Fibroblast of skin of abdomen (primary cell): ENCODE measurements around the gene HDHD3.
"Not testable (repeated sequence)": the region's sequence is repeated elsewhere in the genome, so short reads cannot be mapped to it uniquely, and the experiment has no call there.

Experiments used
- DNase-seq: peaks from one replicate; pipeline ENCODE4 v3.0.0-alpha.2; 2013

HDHD3 gene

DNA sequence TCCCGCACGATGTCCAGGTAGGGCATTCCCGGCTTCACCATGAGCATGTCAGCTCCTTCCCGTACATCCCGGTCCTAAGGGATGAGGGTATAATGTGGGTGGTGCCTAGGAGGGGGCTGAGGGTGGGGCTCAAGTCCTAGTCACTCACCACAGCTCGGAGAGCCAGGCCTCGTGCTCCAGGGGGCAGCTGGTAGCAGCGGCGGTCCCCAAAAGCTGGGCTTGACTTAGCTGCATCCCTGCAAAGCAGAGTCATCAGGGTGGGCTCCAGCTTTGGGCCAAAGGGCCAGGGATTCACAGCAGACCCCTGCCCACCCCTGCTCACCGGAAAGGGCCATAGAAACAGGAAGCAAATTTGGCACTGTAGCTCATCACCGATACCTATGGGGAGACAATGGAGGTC, 12.7 kb upstream of the HDHD3 start:
- no peak for DNase-seq

DNA sequence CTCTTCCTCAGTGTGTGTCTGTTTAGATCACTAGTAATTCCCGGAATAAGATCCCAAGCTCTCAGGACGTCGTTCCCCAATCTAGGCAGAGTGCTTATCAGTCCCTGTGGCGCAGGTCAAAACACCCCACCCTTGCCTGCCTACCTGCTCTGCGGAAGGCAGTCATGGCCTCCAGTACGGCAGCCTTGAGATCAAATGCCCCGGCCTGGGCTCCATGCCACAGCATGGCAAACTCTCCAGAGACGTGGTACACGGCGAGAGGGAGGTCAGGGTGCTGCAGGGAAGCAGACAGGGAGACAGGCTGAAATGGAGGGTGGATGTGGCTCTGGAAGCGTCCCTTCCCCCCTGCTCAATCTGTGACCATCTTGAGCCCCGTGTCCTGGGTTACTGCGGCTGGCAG, 12.0 kb upstream of the HDHD3 start:
- no peak for DNase-seq

DNA sequence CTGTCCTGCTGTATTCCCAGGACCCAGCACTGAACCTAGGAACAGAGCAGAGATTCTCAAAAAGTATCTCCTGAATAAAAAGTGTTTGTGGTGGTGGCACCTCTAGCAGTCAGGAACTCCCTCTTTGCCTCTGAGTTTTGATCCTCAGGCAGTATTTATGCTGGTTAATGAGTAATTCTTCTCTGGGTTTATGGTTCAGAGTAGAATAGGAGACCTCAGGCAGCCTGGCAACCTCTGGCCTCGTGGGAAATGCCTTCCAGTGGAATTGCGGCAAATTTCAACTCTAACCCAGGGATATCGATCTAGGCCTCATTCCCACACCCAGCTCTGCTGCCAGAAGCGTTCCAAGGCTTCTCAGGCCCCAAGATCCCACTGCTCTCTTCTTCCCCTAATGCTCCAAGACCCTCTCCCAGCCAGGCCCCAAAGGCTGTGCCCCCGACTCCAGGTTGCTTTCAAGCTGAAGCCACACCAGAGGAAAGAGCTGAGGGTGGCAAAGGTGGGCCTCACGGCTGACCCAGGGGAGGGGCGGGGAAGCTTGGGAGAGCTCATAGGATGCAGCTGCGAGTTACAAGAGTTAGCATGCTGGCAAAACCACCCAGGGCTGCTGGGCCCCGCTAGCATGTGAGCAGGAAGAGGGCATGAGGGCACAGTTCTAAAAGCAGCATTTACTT, 10.9 kb upstream of the HDHD3 start:
- DNase-seq, result no peak

DNA sequence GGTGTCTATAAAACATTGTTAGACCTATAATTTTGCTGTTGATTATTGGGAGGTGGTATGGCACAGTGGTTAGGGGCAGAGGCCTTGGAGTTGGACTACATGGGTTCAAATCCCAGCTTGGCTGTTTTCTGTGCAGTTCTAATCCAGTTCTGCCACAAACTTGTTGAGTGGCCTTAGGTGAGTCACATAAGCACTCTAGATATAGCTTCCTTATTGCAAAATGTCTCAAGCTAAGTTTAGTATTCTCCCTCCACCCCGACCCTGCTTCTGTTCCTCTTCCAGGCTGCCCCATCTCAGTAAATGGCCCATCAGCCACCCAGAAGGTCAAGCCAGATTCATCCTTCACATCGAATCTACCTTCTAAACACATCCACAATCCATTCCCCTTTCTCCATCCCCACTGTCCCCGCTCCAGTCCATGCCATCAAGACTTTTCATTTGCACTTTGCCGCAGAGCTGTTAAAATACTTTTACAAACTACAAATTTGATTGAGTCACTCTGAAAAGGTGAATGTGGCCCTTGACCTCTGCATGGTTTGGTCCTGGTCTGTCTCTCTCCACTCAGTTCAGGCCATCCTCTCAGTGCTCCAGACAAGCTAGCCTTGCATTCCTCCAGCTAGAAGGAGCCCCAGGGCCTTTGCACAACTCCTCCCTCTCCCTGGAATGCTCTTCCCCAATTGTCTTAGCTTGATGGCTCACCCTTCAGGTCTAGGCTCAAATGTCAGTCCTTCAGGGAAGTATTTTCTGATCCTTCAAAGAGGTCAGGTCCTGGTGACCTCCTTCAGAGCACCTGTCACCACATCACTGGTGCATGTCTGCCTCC, 10.0 kb upstream of the HDHD3 start:
- no peak for DNase-seq

DNA sequence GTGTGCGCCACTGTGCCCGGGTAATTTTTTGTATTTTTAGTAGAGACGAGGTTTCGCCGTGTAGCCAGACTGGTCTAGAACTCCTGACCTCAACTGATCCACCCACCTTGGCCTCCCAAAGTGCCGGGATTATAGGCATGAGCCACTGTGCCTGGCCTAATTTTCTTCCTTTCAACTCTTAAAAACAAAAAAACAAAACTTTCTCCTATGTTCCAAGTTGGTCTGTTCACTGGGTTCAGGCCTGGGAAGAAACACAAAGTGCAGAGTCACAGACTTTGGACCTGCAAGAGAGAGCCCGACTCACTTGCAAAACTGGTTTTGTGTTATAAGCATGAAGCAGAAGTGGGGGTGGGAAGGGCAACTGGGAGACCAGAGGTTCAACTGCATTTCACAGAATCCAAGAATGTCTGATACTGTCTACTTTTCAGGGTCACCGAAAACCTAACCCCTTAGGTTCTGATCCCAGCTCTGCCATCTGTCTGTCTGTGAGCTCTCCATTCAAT, 5.2 kb upstream of the HDHD3 start:
- DNase-seq, result no peak

DNA sequence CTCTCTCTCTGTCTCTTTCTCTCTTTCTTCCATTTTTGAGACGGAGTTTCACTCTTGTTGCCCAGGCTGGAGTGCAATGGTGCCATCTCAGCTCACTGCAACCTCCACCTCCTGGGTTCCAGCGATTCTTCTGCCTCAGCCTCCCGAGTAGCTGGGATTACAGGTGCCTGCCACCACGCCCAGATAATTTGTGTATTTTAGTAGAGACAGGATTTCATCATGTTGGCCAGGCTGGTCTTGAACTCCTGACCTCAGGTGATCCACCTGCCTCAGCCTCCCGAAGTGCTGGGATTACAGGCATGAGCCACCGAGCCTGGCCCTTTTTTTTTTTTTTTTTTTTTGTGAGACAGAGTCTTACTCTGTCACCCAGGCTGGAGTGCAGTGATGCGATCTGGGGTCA, 4.7 kb upstream of the HDHD3 start:
- not testable (repeated sequence) for DNase-seq

DNA sequence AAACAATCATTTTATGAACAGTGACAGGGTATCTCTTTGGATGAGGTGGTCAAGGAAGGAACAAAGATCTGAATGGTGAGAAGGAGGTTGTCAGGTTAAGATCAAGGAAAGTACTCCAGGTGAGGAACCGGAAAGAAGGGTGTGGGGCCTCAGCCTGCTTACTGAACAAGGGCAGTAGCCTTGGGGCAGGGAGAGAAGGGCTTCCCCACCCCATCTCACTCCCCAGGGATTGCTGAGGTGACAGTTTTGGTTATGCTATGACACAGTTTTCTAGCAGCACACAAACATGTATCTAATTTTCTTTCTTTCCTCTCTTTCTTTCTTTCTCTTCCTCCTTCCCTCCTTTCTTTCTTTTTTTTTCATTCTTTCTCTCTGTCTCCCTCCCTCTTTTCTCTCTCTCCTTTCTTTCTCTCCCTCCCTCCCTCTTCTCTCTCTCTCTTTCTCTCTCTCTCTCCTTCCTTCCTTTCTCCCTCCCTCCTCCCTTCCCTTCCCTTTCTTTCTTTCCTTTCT, 4.1 kb upstream of the HDHD3 start:
- DNase-seq, result no peak

DNA sequence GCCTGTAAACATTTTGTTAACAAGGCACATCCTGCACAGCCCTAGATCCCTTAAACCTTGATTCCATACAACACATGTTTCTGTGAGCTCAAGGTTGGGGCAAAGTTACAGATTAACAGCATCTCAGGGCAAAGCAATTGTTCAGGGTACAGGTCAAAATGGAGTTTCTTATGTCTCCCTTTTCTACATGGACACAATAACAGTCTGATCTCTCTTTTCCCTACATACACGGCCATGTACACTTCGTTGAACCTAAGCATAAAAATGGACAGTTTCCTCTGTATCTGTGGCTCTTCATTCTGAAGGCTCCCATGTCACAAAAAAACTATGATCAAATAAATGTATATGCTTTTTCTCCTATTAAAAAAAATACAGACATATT, 3.0 kb upstream of the HDHD3 start:
- not testable (repeated sequence) for DNase-seq

DNA sequence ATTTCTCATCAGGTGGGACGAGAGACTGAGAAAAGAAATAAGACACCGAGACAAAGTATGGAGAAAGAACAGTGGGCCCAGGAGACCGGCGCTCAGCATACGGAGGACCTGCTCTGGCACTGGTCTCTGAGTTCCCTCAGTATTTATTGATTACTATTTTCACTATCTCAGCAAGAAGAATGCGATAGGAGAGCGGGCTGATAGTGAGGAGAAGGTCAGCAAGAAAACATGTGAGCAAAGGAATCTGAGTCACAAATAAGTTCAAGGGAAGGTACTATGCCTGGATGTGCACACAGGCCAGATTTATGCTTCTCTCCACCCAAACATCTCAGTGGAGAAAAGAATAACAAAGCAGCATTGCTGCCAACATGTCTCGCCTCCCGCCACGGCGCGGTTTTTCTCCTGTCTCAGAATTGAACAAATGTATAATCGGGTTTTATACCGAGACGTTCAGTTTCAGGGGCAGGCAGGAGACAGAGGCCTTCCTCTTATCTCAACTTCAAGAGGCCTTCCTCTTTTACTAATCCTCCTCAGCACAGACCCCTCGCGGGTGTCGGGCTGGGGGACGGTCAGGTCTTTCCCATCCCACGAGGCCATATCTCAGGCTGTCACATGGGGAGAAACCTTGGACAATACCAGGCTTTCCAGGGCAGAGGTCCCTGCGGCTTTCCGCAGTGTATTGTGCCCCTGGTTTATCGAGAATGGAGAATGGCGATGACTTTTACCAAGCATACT, 2.5 kb upstream of the HDHD3 start:
- DNase-seq, result not testable (repeated sequence)

DNA sequence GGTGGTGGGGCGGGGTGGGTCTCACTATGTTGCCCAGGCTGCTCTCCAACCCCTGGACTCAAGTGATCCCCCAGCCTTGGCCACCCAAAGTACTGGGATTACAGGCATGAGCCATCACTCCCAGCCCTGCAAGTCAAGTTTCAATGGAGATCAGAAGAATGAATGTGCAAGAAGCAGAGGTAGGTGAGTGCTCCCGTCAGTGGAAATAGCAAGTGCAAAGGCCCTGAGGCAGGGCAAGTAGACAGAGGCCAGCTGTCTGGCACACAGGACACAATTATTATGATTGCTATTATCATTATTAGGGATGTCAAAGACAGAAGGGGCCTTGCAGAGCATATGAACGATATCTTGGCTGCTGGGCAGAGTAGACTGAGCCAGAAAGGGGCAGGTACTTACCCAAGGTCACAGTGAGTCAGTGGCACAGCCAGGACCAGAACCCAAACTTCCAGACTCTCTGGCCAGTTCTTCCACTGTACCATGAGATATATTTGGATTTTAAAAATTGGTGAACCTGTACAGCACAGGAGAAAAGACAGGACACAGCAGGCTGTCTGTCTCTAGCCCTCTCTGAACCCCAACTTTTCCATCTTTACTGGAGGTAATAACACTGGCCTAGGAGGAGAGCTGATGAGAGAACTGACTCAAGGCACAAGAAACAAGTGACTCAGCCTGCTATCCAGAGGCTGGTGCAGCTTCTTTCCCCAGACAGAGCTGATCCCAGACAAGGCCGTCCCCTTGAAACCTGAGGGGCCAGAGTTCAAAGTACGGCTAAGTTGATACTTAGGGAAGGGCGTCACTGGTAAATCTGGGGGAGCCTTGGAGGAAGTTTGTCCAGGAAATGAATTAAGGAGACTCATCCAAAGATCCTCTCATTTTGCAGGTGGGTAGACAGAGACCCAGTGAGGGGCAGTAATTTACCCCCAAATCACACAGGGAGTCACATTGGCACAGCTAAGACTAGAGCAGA, 1.4 kb downstream of the HDHD3 start:
- no peak for DNase-seq

DNA sequence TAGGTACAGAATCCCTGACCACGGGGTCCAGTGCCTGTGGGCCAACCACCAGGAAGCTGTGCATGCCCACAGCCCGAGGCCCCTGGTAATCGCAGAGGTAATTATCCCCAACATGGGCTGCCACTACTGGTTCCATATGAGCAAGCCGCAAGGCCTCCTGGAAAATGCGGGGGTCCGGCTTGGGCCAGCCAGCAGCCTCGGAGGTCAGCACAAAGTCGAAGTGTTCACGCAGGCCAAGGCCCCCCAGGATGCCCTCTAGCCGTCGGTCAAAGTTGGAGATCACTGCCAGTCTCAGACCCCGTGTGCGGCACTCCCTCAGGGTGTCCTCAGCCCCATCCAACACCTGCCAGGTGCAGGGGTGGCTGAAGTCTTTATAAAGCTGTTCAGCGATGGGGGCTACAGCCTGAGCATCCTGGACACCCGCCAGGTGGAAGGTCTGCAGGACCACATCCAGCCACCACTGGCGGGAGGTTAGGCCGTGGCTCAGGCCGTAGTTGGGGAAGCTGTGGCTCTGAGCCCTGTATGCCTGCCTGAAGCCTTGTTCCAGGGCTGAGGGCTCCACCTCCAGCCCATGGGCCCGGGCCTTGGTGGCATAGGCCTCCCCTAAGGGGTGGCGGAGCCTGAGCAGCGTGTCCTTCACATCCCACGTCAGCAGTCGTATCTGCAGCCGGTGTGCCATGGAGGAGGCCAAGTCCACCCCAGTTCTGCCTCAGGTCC, 3.0 kb downstream of the HDHD3 start:
- DNase-seq, result no peak

DNA sequence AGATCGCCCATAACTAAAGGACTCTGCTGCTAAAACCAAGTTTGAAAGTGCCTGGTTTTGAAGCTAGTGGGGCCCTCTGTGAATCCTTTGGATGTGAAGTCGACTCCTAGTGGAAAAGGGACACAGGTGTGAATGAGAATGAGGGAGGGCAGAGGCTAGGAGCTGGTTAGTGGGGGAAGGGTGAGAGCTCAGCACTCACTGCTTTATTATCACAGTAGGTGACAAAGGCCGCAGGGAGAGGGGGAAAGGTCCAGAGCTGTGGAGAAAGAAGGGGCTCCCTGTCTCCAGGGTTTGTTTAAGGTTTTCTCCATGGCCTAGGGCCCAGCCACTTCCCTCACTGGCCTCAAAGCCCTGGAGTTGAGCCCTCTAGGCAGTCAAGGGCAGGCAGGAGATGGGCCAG, 3.5 kb downstream of the HDHD3 start:
- DNase-seq, result no peak

DNA sequence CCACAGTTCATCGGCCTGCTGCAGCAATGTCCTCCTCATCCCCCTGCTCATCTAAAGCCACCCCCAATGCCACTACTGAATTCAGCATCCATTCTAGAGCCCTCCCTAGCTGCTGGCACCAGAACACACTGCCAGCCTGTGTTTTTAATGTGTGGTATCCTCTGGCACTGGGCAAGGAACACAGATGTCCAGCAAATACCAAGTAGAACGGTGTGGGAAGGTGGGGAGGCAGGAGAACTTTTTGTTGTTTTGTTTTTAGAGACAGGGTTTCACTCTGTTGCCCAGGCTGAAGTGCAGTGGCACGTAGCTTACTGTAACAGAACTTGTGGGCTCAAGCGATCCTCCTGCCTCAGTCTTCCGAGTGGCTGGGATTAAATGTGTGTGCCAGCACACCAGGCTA, 4.7 kb downstream of the HDHD3 start:
- DNase-seq, result no peak

DNA sequence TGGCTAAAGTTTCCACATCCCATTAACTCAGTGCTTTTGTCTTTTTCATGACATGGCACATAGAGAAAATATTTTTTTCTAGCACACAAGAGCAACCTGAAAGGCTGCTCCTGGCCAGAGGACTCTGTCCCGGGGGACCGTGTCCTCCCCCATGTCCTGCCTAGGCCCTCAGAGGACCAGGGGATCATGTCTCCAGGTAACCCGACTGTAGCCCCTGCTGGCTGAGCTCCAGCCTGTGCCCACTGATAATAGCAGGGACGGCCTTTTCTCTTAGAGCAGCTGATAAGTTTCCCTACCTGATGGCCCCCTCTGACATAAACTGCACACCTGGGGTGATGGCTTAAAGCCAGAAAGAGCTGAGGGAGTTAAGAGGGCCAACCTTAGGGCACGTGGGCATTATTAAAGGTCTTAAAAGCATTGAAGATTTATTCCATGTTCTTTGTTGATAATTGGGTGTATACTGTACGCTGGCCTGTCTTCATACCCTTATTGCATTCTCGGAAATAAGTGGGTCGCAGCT, 5.9 kb downstream of the HDHD3 start:
- no peak for DNase-seq

DNA sequence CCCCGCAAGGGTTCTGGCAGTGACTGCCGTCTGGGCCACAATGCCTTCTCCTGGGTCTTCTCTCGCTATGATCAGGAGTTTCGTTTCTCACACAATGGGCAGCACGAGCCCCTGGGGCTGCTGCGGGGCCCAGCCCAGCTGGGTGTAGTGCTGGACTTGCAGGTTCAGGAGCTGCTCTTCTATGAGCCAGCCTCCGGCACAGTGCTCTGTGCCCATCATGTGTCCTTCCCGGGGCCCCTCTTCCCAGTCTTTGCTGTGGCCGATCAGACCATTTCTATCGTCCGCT, 7.0 kb downstream of the HDHD3 start:
- DNase-seq, result no peak

DNA sequence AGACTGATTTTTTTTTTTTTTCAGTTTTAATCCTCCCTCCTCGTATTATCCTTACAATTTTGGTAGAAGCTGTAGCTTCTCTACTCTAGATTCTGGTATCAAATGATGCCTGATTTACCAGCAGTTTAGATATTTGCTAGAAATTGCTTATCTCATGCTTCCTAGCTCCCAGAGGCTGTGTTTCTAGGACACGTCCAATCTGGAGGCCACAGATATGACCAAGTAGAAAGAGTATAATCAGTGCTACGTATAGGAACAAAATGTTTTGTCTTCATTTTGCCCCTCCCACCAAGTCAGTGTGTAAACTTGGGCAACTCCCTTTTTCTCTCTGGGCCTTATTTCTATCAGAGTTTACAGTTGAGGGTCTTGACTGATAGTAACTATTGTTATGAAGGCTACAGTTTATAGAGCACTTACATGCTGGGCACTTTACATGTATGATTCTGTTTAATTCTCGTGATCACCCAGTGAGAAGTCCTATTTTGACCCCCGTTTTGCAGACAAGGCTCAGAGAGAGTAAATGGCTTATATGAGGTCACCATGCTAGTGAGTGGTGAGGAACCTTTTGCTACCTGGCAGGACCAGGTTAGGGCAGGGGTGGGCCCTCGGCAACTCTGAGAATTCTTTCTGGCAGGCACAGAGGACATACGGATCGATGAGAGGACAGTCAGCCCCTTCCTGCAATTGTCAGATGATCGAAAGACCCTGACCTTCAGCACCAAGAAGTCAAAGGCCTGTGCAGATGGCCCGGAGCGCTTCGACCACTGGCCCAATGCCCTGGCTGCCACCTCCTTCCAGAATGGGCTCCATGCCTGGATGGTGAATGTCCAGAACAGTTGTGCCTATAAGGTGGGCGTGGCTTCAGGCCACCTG, 7.6 kb downstream of the HDHD3 start:
- DNase-seq, result no peak

DNA sequence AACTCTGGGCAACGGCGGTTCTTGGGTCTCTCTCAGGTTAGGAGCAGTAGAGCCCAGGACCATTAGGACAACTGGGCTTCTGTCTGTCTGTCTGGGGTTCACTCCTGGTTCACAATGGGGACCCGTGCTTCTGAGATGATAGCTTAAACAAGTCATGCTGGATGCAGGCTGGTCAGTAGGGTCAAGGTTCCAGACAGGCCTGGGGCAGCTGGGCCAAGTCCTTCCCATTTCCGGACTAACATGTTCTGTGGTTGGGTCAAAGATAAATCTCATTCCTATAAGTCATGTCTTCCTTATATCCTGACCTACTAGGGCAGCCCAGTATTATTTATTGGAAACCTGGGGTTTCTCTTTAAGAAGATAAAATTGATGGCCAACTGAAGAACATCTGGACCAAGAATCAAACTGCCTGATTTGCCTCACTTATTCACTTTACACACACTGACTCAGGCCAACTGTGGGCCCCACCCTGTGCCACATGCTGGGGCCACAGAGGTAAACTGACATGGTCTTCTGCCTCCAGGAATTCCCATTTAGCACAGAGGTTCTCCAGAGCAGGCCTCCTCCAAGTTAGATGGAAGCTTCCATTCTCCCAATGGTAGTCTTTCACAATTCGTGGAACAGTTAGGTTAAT, 8.3 kb downstream of the HDHD3 start:
- DNase-seq, result no peak

DNA sequence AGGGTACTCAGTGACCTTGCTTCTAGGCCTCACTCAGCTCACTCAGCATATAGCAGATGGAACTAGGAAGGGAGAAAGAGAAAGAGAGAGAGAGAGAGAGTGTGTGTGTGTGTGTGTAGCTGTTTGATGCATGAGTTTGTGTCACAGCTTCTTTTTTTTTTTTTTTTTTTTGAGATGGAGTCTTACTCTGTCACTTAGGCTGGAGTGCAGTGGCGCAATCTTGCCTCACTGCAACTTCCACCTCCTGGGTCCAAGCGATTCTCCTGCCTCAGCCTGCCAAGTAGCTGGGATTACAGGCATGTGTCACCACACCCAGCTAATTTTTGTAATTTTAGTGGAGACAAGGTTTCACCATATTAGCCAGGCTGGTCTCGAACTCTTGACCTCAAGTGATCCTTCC, 11.1 kb downstream of the HDHD3 start:
- not testable (repeated sequence) for DNase-seq

DNA sequence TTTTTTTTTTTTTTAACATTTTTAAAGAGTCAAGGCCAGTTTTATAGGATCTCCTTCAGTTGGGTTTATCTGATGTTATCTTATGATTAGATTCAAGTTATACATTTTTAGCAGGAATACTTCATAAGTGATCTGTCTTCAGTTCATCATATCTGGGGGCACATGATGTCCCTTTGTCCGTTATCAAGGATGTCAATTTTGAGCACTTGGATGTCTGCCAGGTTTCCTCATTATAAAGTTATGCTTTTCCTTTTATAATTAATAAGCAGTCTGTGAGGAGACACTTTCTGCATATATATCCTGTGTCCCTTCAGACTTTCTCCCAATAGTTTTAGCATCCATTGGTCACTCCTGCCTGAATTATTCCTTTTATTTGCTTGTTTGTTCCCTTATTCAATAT, 11.8 kb downstream of the HDHD3 start:
- DNase-seq, result no peak

DNA sequence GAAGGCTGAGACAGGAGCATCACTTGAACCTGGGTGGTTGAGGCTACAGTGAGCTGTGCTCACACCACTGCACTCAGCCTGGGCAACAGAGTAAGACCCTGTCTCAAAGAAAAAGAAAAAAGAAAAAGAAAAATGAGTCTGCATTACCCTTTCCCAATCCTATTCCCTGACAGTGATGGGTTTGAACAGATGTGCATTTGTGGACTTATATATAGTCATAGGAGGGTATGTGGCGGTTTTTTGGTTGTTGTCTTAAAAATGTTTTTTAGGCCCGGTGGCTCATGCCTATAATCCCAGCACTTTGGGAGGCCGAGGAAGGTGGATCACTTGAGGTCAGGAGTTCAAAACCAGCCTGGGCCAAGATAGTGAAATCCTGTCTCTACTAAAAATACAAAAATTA, 13.4 kb downstream of the HDHD3 start:
- no peak for DNase-seq
